AG08395 (cell line): ENCODE measurements around the gene TNS4.
A peak's percentile ranks its signal among the peaks of the same experiment; 100 is the strongest.

Experiments
- DNase-seq: peaks from one replicate; pipeline ENCODE4 v3.0.0; 2012; ENCODE audit warnings: mixed read lengths, low spot score

TNS4 gene

GRCh38 chr17:40471846-40472732, 29.3 kb downstream of the TNS4 start:
- no peak for DNase-seq

GRCh38 chr17:40470932-40471828, 30.2 kb downstream of the TNS4 start:
- no peak for DNase-seq

DNA sequence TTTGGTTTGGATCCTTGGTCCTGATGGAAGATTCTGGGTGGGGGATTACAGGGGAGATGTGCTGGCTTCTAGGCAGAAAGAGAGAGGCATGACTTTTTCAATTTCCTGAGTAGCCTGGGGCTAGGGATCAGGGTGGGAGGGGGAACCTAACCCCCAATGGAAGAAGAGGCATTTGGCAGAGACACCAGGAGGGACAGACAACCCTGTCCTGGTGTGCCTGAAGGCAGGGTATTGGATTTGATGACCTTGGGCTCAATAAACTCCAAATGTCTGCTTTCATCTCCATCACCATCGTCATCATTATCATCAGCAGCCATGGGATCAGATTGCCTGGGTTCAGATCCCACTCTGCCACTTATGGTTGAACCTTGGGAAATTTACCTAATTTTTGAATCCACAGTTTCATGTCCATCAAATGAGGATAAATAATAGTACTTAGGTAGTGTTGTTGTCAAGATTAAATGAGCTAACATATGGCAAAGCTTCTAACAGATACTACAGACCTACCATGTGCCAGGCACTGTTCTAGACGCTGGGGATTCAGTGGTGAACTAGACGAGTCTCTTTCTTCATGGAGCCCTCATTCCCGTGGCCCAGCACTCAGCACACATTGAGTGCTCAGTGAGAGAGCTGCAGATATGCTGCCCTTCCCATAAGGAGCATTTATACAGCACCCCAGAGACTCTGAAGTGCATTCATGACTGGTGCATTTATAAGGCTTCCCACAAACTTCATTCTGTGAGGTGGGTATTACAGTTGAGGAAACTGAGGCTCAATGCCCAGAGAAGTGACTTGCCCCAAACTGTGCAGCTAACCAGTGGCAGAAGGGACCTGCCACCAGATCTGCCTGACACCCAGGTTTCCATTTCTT, 31.4 kb downstream of the TNS4 start:
- DNase-seq = no peak

DNA sequence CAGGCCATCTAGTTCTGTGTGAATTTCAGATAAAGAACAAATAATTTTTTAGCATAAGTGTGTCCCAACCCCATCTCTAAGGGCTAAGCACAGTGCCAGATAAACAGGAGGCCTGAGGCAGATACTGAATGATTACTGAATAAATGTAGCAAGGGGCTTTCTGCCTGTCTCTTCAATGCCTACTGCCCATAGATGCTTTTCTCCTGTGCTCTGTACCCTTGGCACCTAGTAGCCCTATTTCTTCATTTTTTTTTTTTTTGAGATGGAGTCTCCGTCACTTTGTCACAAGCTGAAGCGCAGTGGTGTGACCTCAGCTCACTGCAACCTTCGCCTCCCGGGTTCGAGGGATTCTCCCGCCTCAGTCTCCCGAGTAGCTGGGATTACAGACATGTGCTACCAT, 32.9 kb downstream of the TNS4 start:
- DNase-seq = no peak

GRCh38 chr17:40467281-40467867, 34.0 kb downstream of the TNS4 start:
- DNase-seq = no peak

GRCh38 chr17:40466298-40466971, 35.0 kb downstream of the TNS4 start:
- DNase-seq = no peak

DNA sequence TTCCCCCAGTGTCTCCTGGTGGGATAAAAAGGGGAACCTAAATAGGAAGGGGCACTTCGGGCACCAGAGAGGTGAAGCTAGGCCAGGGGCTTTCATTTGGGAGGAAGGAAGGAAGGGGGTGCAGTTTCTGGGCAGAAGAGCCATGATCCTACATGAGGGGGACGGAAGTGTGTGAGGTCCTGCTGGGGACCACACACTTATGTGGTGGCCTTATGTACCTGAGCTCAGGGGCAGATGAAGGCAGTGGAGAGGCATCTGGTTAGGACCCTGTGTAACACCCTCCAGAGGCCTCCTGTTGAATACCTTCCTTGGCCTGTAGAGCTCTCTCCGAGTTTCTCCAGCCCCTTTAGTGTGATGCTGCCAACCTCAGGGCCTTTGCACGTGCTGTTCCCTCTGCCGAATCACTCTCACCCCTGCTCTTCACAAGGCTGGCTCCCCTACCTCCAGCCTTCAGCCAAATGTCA, 37.0 kb downstream of the TNS4 start:
- DNase-seq = no peak

DNA sequence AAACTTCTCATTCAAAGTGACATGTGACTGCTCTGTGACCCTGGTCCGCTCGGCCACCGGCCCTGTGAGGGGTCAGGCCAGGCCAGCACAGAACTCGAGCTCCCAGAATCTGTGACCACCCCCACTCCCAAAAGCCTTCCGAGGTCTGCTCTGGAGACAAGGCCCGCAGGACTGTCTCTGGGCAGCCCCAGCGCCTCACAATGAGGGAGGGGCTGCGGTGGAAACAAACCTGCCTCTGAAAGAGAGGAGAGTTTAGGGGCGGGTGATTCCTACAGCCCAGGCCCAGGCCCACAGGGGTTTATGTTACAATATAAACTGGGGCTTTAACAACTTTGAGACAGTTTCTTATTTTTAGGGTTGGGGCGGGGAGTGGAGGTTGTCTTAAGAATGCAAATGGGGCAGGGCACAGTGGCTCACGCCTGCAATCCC, 38.3 kb downstream of the TNS4 start:
- no peak for DNase-seq

- no peak for DNase-seq
Observed at GRCh38 chr17:40462343-40463121, 38.9 kb downstream of the TNS4 start.

DNA sequence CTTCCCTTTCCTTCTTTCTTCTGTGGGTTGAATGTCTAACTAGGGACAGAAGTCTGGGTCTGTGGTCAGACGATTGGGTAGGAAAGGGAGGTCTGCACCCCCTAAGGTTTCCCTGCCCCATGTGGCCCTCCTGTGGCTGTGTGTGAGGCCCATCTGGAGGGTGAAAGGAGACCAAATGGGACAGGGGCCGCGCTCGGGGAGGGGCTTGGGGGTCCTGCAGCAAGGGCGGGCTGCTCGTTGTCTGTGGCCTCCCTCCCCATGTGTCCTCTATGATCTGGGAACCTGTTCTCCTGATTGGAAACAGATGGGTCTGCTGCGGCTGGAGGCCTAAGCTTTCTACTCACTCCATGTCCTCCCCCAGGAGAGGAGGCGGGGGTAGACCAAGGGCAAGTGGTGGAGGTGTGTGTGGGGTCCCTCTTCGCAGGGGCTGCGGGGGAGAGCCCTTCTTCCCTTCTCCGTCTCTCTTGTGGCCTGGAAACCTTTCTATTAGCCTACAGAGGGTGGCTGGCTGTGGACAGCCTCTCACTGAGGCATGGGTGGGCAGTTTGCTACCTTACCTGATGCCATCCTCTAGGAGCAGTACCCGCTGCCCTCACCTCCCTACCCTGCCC, 39.6 kb downstream of the TNS4 start:
- DNase-seq = peak; percentile 54

DNA sequence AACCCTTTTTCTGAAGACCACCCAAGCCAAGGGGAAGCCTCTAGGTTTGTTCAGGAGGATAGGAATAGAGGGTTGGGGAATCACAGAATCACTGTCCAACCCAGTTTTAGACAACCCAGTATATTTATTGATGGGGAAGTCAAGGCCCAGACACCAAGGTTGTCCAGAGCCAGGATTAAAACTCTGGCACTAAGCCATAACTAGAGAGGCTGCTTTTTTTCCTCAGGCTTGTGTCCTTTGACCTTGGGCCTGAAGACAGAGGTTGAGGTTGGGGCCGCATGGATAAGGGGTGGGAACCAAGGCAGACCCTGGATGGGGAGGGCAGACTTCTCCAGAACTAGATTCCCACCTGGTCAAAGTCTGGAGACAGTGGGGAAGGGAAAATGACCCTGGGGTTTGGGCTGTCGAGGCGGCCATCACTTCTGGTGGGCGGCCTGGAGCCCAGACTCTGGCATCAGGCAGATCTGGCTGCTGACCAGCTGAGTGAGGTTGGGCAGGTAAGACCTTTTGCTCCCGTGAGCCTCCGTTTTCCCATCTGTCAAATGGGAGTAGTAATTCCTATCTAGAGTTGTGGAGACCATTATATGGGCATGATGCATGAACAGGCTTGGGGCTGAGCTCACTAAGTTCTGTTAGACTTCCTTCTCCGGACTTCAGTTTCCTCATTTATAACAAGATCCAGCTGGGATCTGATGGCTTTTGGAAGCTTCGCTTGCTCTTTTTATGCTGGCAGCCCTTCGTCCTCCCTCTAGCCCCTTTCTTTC, 40.3 kb downstream of the TNS4 start:
- DNase-seq = no peak

DNA sequence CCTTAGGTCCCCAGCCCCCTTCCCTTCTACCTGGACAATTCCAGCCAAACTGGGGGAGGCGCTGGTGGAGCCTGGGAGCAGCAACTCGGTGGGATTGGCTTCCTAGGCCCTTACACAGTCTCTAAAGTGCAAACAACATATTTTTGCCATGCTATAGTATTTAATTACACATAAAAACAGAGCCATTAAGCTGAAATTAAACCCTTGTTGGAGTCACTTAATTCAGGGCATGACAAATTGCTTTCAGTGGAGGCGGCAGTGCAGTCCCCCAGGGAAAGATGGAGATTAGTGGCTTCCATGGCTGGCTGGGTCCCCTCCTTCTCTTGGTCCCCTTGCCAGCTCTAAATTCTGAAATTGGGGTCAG, 40.8 kb downstream of the TNS4 start:
- no peak for DNase-seq

DNA sequence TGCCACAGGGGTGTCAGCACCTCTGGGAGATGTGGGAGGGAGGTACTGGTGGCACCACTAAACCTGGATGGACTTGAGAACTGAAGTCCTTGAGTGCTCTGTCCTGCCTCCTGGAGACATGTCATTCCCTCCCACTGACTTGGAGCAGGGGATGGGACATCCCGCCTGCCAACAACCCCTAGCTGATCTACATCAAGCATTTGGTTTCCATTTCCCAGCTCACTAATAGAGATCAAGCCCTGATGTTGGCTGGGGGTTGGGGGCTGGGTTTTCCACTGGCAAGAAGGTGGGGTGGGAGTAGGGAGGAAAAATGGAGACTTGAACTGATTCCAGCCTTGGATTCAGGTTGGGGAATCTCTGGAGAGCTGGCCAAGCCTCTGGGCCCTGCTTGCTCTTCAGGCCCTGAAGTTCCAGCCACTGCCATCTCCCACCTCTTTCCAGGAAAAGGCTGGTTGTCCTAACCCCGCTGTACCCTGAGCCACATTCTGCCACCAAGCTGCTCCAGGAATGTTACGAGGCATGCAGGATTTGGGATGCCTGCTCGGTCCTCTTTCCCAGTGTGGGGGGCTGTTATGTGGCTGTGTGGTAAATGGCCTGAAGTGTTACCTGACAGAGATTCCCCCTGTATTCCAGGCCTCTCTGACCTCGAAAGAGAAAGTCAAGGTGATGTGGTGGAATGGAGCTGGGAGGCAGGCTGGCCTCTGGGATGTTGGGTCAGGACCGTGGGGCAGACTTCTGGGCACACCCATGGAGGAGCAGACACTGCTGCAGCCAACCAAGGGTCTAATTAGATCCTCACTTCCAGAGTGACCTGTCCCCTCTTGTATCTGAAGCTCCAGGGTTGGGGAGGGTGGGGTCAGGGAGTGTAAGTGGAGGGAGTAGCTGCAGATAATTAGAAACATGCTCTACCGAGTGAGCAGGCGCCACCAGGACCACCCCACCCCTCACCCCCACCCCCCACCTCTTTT, 41.5 kb downstream of the TNS4 start:
- DNase-seq = no peak

GRCh38 chr17:40458851-40459482, 42.5 kb downstream of the TNS4 start:
- no peak for DNase-seq

DNA sequence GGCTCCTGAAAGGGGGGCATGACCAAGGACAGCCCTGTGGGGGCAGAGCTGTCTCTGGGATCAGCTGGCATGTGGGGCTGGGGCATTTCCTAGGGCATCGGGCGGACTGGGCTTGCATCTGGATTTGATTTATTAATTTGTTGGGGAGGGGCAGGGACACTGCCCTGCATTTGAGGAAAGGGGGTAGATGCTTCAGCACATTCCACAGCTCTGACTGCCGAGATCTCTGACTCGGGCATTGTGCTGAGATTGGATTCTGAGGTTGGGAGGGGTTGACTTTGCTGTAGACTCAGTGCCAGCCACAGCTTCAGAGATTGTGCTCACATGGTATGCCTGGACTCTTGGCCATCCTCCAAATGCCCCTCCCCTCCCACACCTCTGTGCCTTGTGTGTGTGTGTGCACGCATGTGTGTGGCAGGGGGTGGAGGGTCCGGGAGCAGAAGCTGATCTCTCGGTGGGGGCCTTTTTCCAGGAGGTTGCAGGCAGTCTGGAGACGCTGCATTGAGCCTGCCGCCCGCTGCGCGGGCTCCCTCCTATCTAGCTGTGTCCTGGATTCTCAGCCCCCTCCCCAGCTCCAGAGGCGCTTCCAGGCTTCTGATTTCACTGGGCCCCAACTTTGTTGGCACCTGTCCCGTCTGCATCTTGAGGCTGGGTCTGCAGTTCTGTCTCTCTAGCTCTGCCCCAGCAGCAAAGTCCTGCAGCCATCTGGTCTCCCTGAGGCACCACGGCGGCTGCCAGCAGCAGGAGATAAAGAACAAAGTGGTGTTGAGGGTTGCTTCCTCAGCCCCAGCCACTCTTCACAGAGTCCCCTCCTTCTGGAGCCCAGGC, 43.2 kb downstream of the TNS4 start:
- peak; percentile 90 for DNase-seq

DNA sequence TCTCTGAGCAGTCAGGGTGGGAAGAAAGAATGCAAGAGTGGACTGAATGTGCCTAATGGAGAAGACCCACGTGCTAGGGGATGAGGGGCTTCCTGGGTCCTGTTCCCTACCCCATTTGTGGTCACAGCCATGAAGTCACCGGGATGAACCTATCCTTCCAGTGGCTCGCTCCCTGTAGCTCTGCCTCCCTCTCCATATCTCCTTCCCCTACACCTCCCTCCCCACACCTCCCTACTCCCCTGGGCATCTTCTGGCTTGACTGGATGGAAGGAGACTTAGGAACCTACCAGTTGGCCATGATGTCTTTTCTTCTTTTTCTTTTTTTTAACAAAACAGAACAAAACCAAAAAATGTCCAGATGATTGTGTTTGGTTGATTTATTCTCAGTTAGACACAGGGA, 44.1 kb downstream of the TNS4 start:
- no peak for DNase-seq
